Calu3 (cell line): ENCODE results near the gene FAM131A. TPM values are rescaled to one million over a fixed set of nuclear protein-coding genes. Genes with fewer than 3 reads are reported as not detected.

ENCODE experiments used
- BruUV-seq: library from RNA; stranded (reverse); fragments of 400-500 nt; replicated peaks from 2 replicates; lab custom pipeline; 2021; lab: Mats Ljungman, UMichigan
- CTCF ChIA-PET: fragments of 300-600 bp; sonication (Branson Sonifier 250); formaldehyde crosslinking; loops from one replicate; lab custom pipeline; 2022; ENCODE audit warnings: antibody characterized with exemption; lab: Charles Lee
- DNase-seq: peaks from one replicate; pipeline ENCODE4 v3.0.0; 2022
- H3K27ac Mint-ChIP-seq: one replicate; pipeline ENCODE4 v1.8.0; 2022; ENCODE audit warnings: mixed read lengths; ENCODE audit not compliant: unreplicated experiment
- H3K27me3 Mint-ChIP-seq: one replicate; pipeline ENCODE4 v1.8.0; 2022; ENCODE audit warnings: mixed read lengths; ENCODE audit not compliant: unreplicated experiment
- H3K36me3 Mint-ChIP-seq: one replicate; pipeline ENCODE4 v1.8.0; 2022; ENCODE audit warnings: mild to moderate bottlenecking, moderate library complexity, mixed read lengths; ENCODE audit not compliant: insufficient read depth, unreplicated experiment
- H3K4me1 Mint-ChIP-seq: one replicate; pipeline ENCODE4 v1.8.0; 2022; ENCODE audit warnings: mild to moderate bottlenecking, low read depth, mixed read lengths; ENCODE audit not compliant: unreplicated experiment
- H3K4me3 Mint-ChIP-seq: one replicate; pipeline ENCODE4 v1.8.0; 2022; ENCODE audit warnings: mild to moderate bottlenecking, low read depth, moderate library complexity, mixed read lengths; ENCODE audit not compliant: unreplicated experiment
- H3K9me3 Mint-ChIP-seq: one replicate; pipeline ENCODE4 v1.8.0; 2022; ENCODE audit warnings: low read depth, mixed read lengths; ENCODE audit not compliant: unreplicated experiment
- CTCF ChIP-seq: fragments of 200-600 bp; IDR thresholded peaks from one replicate; pipeline ENCODE4 v1.8.0; 2022; ENCODE audit warnings: antibody characterized with exemption; ENCODE audit not compliant: unreplicated experiment
- intact Hi-C: fragments of 100-400 bp; cut with micrococcal nuclease; formaldehyde crosslinking; loops from one replicate; pipeline ENCODE4 v1.10.0; 2022; ENCODE audit not compliant: unreplicated experiment
- total RNA-seq: library from RNA; stranded (reverse); gene quantifications from 2 replicates; pipeline ENCODE4 v1.2.3, GENCODE V29; 2022

FAM131A gene
- total RNA-seq, 1 experiment from 2014 or later: 24.4 TPM

DNA sequence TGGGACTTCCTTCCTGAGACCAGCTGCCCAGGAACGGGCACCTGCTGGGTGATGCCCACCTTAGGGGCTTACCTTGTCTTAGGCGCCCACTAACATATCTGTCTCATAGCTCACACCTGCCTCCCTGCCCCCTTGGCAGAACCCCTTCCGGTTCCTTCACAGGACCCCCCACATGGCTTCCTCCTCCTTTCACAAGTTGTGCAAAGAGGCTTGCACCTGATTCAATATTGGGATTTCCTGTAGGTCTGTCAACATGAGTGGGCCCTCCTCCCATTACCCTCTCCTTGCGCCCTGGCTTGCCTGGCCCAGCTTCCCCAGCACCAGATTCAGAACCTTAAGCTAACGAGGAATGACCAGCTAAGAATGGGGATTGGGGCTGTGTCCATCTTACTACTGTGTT is 40.0 kb downstream of the FAM131A start:
- Mint-ChIP-seq H3K9me3 (no peaks in the 10 kb centered on the region), H3K36me3 (no peaks in the 10 kb centered on the region), H3K27ac (no peak overlapping the region), H3K4me1 (no peaks in the 10 kb centered on the region), H3K27me3 (peaks cover 94% of the 10 kb centered on the region), H3K4me3 (no peak overlapping the region)
- intact Hi-C loops: loop anchor here (10.0 kb wide), 1 partner anchor 137 kb away; no protein-coding TSS in a partner anchor
- CTCF ChIA-PET: interaction anchor here (1.2 kb wide), 1 partner anchor 161 kb away, joined by 4 read pairs; no protein-coding TSS in a partner anchor
- no peak for TF ChIP-seq CTCF
- no TSS peak for BruUV-seq
- DNase-seq: no peak

DNA sequence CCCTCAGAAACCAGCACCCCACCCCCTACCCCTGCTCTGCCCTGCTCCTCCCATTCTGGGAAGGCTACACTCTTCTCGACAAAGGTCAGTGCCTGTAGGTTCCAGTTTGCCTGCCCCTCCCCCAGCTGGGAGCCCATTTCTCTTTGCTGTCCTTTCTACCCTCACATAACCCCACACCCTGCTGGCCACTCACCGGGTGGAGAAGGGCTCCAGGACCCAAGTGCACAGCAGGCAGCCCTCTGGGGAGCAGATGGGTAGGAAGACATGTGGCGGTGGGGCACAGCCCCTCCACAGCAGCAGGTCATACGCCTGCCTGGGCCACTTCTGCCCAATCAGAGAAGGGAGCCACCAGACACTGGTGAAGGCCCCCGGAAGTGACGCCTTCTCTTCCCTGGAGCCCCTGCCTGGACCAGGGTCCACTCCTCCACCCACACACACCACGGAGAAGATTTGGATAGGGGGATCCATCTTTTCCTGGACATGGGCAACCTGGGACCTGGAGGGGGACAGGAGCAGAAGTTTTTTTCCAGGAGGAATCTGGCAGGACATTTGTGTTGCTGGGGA is 40.6 kb downstream of the FAM131A start, which contains the start of gene THPO:
Gene THPO, minus strand, starts transcription at position 326 of the 564 bp plus-strand sequence. CDS start 1,948 bp downstream, outside the sequence.
- Mint-ChIP-seq H3K27ac (no peak within 1 kb of the TSS), H3K27me3 (peaks cover 94% of the 10 kb centered on the region), H3K9me3 (no peaks in the 10 kb centered on the region), H3K4me1 (no peaks in the 10 kb centered on the region), H3K4me3 (peak within 1 kb of the TSS; percentile 52), H3K36me3 (no peaks in the 10 kb centered on the region)
- intact Hi-C loops: loop anchor here (10.0 kb wide), 1 partner anchor 137 kb away; no protein-coding TSS in a partner anchor
- DNase-seq: no peak
- CTCF ChIA-PET: interaction anchor here (0.5 kb wide), 1 partner anchor 504 kb away, joined by 4 read pairs; no protein-coding TSS in a partner anchor
- no TSS peak for BruUV-seq
- no peak for TF ChIP-seq CTCF

GRCh38 chr3:184378651-184379357 is 41.4 kb downstream of the FAM131A start:
- Mint-ChIP-seq H3K27ac (no peak overlapping the region), H3K36me3 (no peaks in the 10 kb centered on the region), H3K27me3 (peaks cover 94% of the 10 kb centered on the region), H3K9me3 (no peaks in the 10 kb centered on the region), H3K4me3 (peak overlapping the region; percentile 52), H3K4me1 (no peaks in the 10 kb centered on the region)
- DNase-seq: no peak
- BruUV-seq: no TSS peak
- CTCF ChIA-PET: no interaction called here
- no peak for TF ChIP-seq CTCF
- intact Hi-C loops: loop anchor here (10.0 kb wide), 1 partner anchor 136 kb away; no protein-coding TSS in a partner anchor

GRCh38 chr3:184379358-184380184 is 42.2 kb downstream of the FAM131A start, which contains the start of gene CHRD:
Gene CHRD, plus strand, starts transcription at chr3:184380054. Its CDS starts 265 bp downstream, at chr3:184380319.
- H3K4me1 Mint-ChIP-seq: no peaks in the 10 kb centered on the region
- no peaks in the 10 kb centered on the region for H3K36me3 Mint-ChIP-seq
- TF ChIP-seq CTCF: no peak
- no TSS peak for BruUV-seq
- H3K4me3 Mint-ChIP-seq: peak within 1 kb of the TSS; percentile 52
- DNase-seq: no peak
- CTCF ChIA-PET: no interaction called here
- intact Hi-C loops: loop anchor here (10.0 kb wide), 1 partner anchor 135 kb away; no protein-coding TSS in a partner anchor
- H3K9me3 Mint-ChIP-seq: no peaks in the 10 kb centered on the region
- H3K27ac Mint-ChIP-seq: no peak within 1 kb of the TSS
- H3K27me3 Mint-ChIP-seq: peaks cover 94% of the 10 kb centered on the region
